ENCODE data around the gene NRBF2. TPM values are rescaled to one million over a fixed set of nuclear protein-coding genes. Genes with fewer than 3 reads are reported as not detected.
"Not testable (repeated sequence)": the region's sequence is repeated elsewhere in the genome, so short reads cannot be mapped to it uniquely, and the experiment has no call there.

Gene NRBF2
- total RNA-seq, 2 experiments from 2014 or later, result 25.3 to 25.6 TPM

GRCh38 chr10:63094881-63095280 is 38.2 kb upstream of the NRBF2 start:
- no peaks in the 10 kb centered on the region for H3K4me1 Mint-ChIP-seq (ENCODE audit: low read depth)
- no peaks in the 10 kb centered on the region for H3K4me1 ChIP-seq (ENCODE audit: insufficient read depth, low read length)
- ATAC-seq (ENCODE audit: poor library complexity) (no peak), DNase-seq (no peak)
- H3K27me3 Mint-ChIP-seq, result peaks cover 15% of the 10 kb centered on the region
- intact Hi-C loops (cut with DNase I, micrococcal nuclease), result no loop called here
- no peaks in the 10 kb centered on the region for H3K9me3 ChIP-seq (ENCODE audit: control insufficient read depth in 1 of 2, insufficient read depth in 1 of 2, low read length in 2 of 2)
- H3K36me3 Mint-ChIP-seq (ENCODE audit: low read depth), result no peaks in the 10 kb centered on the region
- H3K27ac Mint-ChIP-seq, result no peak overlapping the region
- H3K4me3 ChIP-seq (ENCODE audit: low read length), result no peak overlapping the region
- peaks cover 0 to 10% of the 10 kb centered on the region in 2 experiments for H3K27me3 ChIP-seq (ENCODE audit: control insufficient read depth in 1 of 2, insufficient read depth in 2 of 2, low read length in 2 of 2)
- no peak overlapping the region for H3K4me3 Mint-ChIP-seq
- TF ChIP-seq CTCF (IDR thresholded peaks at IDR 0.05), result no peak
- no peaks in the 10 kb centered on the region for H3K36me3 ChIP-seq (ENCODE audit: insufficient read depth, low read length)
- POLR2A ChIA-PET, result no interaction called here
- H3K27ac ChIP-seq (ENCODE audit: low read depth in 1 of 2, low read length in 2 of 2), result no peak overlapping the region
- H3K9me3 Mint-ChIP-seq, result no peaks in the 10 kb centered on the region
- CTCF ChIA-PET, result no interaction called here

- Mint-ChIP-seq H3K4me1 (ENCODE audit: low read depth) (no peaks in the 10 kb centered on the region), H3K27me3 (peaks cover 34% of the 10 kb centered on the region), H3K36me3 (ENCODE audit: low read depth) (no peaks in the 10 kb centered on the region), H3K9me3 (no peaks in the 10 kb centered on the region), H3K4me3 (no peak overlapping the region), H3K27ac (no peak overlapping the region)
- DNase-seq, result no peak
- H3K27me3 ChIP-seq (ENCODE audit: control insufficient read depth in 1 of 2, insufficient read depth in 2 of 2, low read length in 2 of 2), result peaks cover 0 to 7% of the 10 kb centered on the region in 2 experiments
- ATAC-seq (ENCODE audit: poor library complexity), result no peak
- H3K9me3 ChIP-seq (ENCODE audit: control insufficient read depth in 1 of 2, insufficient read depth in 1 of 2, low read length in 2 of 2), result no peaks in the 10 kb centered on the region
- CTCF ChIA-PET, result no interaction called here
- intact Hi-C loops (cut with DNase I, micrococcal nuclease), result no loop called here
- no peak for TF ChIP-seq CTCF (IDR thresholded peaks at IDR 0.05)
- H3K4me3 ChIP-seq (ENCODE audit: low read length), result no peak overlapping the region
- H3K4me1 ChIP-seq (ENCODE audit: insufficient read depth, low read length), result no peaks in the 10 kb centered on the region
- POLR2A ChIA-PET, result no interaction called here
- H3K36me3 ChIP-seq (ENCODE audit: insufficient read depth, low read length), result no peaks in the 10 kb centered on the region
- H3K27ac ChIP-seq (ENCODE audit: low read depth in 1 of 2, low read length in 2 of 2), result no peak overlapping the region
Measured at GRCh38 chr10:63099734-63100133, 33.4 kb upstream of the NRBF2 start.

GRCh38 chr10:63101091-63101490 is 32.0 kb upstream of the NRBF2 start:
- H3K4me3 Mint-ChIP-seq; POLR2A ChIA-PET; intact Hi-C loops (cut with DNase I, micrococcal nuclease); ATAC-seq (ENCODE audit: poor library complexity); H3K9me3 Mint-ChIP-seq; H3K9me3 ChIP-seq (ENCODE audit: control insufficient read depth in 1 of 2, insufficient read depth in 1 of 2, low read length in 2 of 2); H3K4me3 ChIP-seq (ENCODE audit: low read length); H3K36me3 Mint-ChIP-seq (ENCODE audit: low read depth); H3K4me1 Mint-ChIP-seq (ENCODE audit: low read depth); H3K36me3 ChIP-seq (ENCODE audit: insufficient read depth, low read length); H3K27ac Mint-ChIP-seq; H3K27me3 ChIP-seq (ENCODE audit: control insufficient read depth in 1 of 2, insufficient read depth in 2 of 2, low read length in 2 of 2); H3K4me1 ChIP-seq (ENCODE audit: insufficient read depth, low read length); DNase-seq; CTCF ChIA-PET; H3K27ac ChIP-seq (ENCODE audit: low read depth in 1 of 2, low read length in 2 of 2): not testable (repeated sequence)
- peaks cover 29% of the 10 kb centered on the region for H3K27me3 Mint-ChIP-seq

GRCh38 chr10:63102279-63102883 is 30.7 kb upstream of the NRBF2 start:
- CTCF ChIA-PET, result interaction anchor here (1.0 kb wide), 1 partner anchor 19 kb away, joined by 3 read pairs; no protein-coding TSS in a partner anchor
- H3K27ac Mint-ChIP-seq; intact Hi-C loops (cut with DNase I, micrococcal nuclease); H3K36me3 Mint-ChIP-seq (ENCODE audit: low read depth); H3K9me3 Mint-ChIP-seq; POLR2A ChIA-PET; H3K4me3 Mint-ChIP-seq; H3K9me3 ChIP-seq (ENCODE audit: control insufficient read depth in 1 of 2, insufficient read depth in 1 of 2, low read length in 2 of 2); H3K27me3 ChIP-seq (ENCODE audit: control insufficient read depth in 1 of 2, insufficient read depth in 2 of 2, low read length in 2 of 2); H3K4me1 ChIP-seq (ENCODE audit: insufficient read depth, low read length); ATAC-seq (ENCODE audit: poor library complexity); H3K4me1 Mint-ChIP-seq (ENCODE audit: low read depth); H3K36me3 ChIP-seq (ENCODE audit: insufficient read depth, low read length); H3K27ac ChIP-seq (ENCODE audit: low read depth in 1 of 2, low read length in 2 of 2); H3K4me3 ChIP-seq (ENCODE audit: low read length); DNase-seq: not testable (repeated sequence)
- H3K27me3 Mint-ChIP-seq, result peaks cover 36% of the 10 kb centered on the region

- H3K4me3 Mint-ChIP-seq; H3K27ac Mint-ChIP-seq; H3K36me3 ChIP-seq (ENCODE audit: insufficient read depth, low read length); H3K4me1 Mint-ChIP-seq (ENCODE audit: low read depth); DNase-seq; H3K27me3 ChIP-seq (ENCODE audit: control insufficient read depth in 1 of 2, insufficient read depth in 2 of 2, low read length in 2 of 2); H3K9me3 Mint-ChIP-seq; intact Hi-C loops (cut with DNase I, micrococcal nuclease); H3K27ac ChIP-seq (ENCODE audit: low read depth in 1 of 2, low read length in 2 of 2); H3K36me3 Mint-ChIP-seq (ENCODE audit: low read depth); POLR2A ChIA-PET; H3K4me3 ChIP-seq (ENCODE audit: low read length); CTCF ChIA-PET; H3K9me3 ChIP-seq (ENCODE audit: control insufficient read depth in 1 of 2, insufficient read depth in 1 of 2, low read length in 2 of 2); H3K4me1 ChIP-seq (ENCODE audit: insufficient read depth, low read length); ATAC-seq (ENCODE audit: poor library complexity): not testable (repeated sequence)
- peaks cover 37% of the 10 kb centered on the region for H3K27me3 Mint-ChIP-seq
Measured at GRCh38 chr10:63103178-63103577, 29.9 kb upstream of the NRBF2 start.
